GM19035 (cell line): Measurements from ENCODE around the gene LTBP3.

Experiments used
- ATAC-seq: cut with Tn5 transposase; IDR thresholded peaks from one replicate; pipeline ENCODE4 v1.9.1; 2021; ENCODE audit not compliant: unreplicated experiment

The LTBP3 gene

GRCh38 chr11:65558002-65558929 is at the start of gene LTBP3:
TSS of gene LTBP3 (minus strand) at chr11:65558359. CDS start at chr11:65557959, 400 bp downstream.
- no peak for ATAC-seq

- no peak for ATAC-seq
These were observed 48.9 kb upstream of the LTBP3 start for GRCh38 chr11:65606876-65607613.

- ATAC-seq: no peak
These were observed 46.1 kb upstream of the LTBP3 start for GRCh38 chr11:65604258-65604657.

GRCh38 chr11:65599955-65600246 is 41.7 kb upstream of the LTBP3 start:
- ATAC-seq: no peak

GRCh38 chr11:65599216-65599954 is 41.2 kb upstream of the LTBP3 start:
- ATAC-seq: no peak

- ATAC-seq: no peak
These were observed 40.1 kb upstream of the LTBP3 start for GRCh38 chr11:65598258-65598699.

- no peak for ATAC-seq
These were observed 38.4 kb upstream of the LTBP3 start for GRCh38 chr11:65596520-65596919.

GRCh38 chr11:65595543-65596281 is 37.6 kb upstream of the LTBP3 start, which contains the start of gene KCNK7:
TSS of gene KCNK7 (minus strand) at chr11:65595800. CDS start at chr11:65595772, 28 bp downstream.
- ATAC-seq: no peak

- no peak for ATAC-seq
These were observed 37.0 kb upstream of the LTBP3 start for GRCh38 chr11:65595131-65595530.

- ATAC-seq: no peak
These were observed 35.6 kb upstream of the LTBP3 start for GRCh38 chr11:65593518-65594414.

GRCh38 chr11:65592858-65593517 is 34.8 kb upstream of the LTBP3 start:
- no peak for ATAC-seq

GRCh38 chr11:65591939-65592857 is 34.0 kb upstream of the LTBP3 start:
- no peak for ATAC-seq

- no peak for ATAC-seq
These were observed 32.1 kb upstream of the LTBP3 start for GRCh38 chr11:65590240-65590738.

GRCh38 chr11:65589444-65590239 is 31.5 kb upstream of the LTBP3 start:
- no peak for ATAC-seq

GRCh38 chr11:65588199-65589054 is 30.3 kb upstream of the LTBP3 start:
- ATAC-seq: peak; percentile 76

GRCh38 chr11:65586676-65587075 is 28.5 kb upstream of the LTBP3 start:
- no peak for ATAC-seq
